Lung (tissue), 16 donors: ENCODE data around the gene DCUN1D5. TPM values are rescaled to one million over a fixed set of nuclear protein-coding genes. Genes with fewer than 3 reads are reported as not detected.

Source experiments
- ATAC-seq: fragments of 200-7000 bp; cut with Tn5 transposase; one replicate; pipeline ENCODE4 v1.9.1; 2020; ENCODE audit warnings: moderate number of reproducible peaks; ENCODE audit not compliant: insufficient read depth, low FRiP score
- DNase-seq, 3 donors: peaks; one replicate each; pipeline ENCODE4 v3.0.0-alpha.2; 2013 to 2017
- H3K27ac ChIP-seq, 2 donors: one replicate each; pipeline ENCODE4 v1.5.1; 2013; ENCODE audit warnings: mild to moderate bottlenecking in 2 of 2, moderate library complexity in 2 of 2, control low read depth in 1 of 2, inconsistent platforms in 1 of 2, low read depth in 1 of 2, low read length in 1 of 2
- H3K27me3 ChIP-seq, 3 donors: one replicate each; pipeline ENCODE4 v1.5.1; 2013; ENCODE audit warnings: low read length in 2 of 3; ENCODE audit not compliant: control insufficient read depth in 3 of 3, insufficient read depth in 3 of 3
- H3K36me3 ChIP-seq, 4 donors: one replicate each; pipeline ENCODE4 v1.5.1; 2013; ENCODE audit warnings: low read length in 4 of 4, mild to moderate bottlenecking in 1 of 4, moderate library complexity in 1 of 4; ENCODE audit not compliant: control insufficient read depth in 4 of 4, insufficient read depth in 4 of 4
- H3K4me1 ChIP-seq, 5 donors: one replicate each; pipeline ENCODE4 v1.5.1; 2013; ENCODE audit warnings: low read length in 5 of 5, mild to moderate bottlenecking in 2 of 5, moderate library complexity in 1 of 5; ENCODE audit not compliant: control insufficient read depth in 5 of 5, insufficient read depth in 5 of 5
- H3K4me3 ChIP-seq: one replicate; pipeline ENCODE4 v1.5.1; 2013; ENCODE audit warnings: mild to moderate bottlenecking, control low read depth, moderate library complexity
- H3K9ac ChIP-seq, 2 donors: one replicate each; pipeline ENCODE4 v1.5.1; 2013; ENCODE audit warnings: low read length in 2 of 2, control low read depth in 1 of 2; ENCODE audit not compliant: insufficient read depth in 1 of 2
- H3K9me3 ChIP-seq, 4 donors: one replicate each; pipeline ENCODE4 v1.5.1; 2013; ENCODE audit warnings: low read length in 3 of 4, mild to moderate bottlenecking in 1 of 4, moderate library complexity in 1 of 4; ENCODE audit not compliant: control insufficient read depth in 4 of 4, insufficient read depth in 3 of 4
- WGBS, 2 donors: extraction: QIAGEN DNeasy Blood & Tissue Kit; methylation state at CpG; one replicate each; pipeline ENCODE4 v1.1.7; 2013; 5-methylcytosine and 5-hydroxymethylcytosine counted together
- long read RNA-seq, 5 donors: transcript quantifications; one replicate each; lab custom pipeline, GENCODE V29; 2026
- polyA plus RNA-seq, 2 donors: library from polyadenylated mRNA; stranded (reverse); fragments of 200-250 nt; gene quantifications; one replicate each; pipeline ENCODE4 v1.2.1, GENCODE V29; 2013
- total RNA-seq, 2 donors: library from RNA; depleted of rRNA in 1 of 2; stranded (reverse); fragments of >200 nt in 1 of 2; gene quantifications; one replicate each; pipeline ENCODE4 v1.2.1, GENCODE V29; 2014 to 2021
- TF ChIP-seq, protein P1 (sequence below): IDR thresholded peaks from 2 replicates; pipeline ENCODE4 v1.5.1; 2012; ENCODE audit warnings: mild to moderate bottlenecking; ENCODE audit errors: control extremely low read depth, extremely low read depth
- donor health status: control.
- donor health status: control.
- donor health status: Bipolar disorder and iron deficiency.
- donor health status: healthy.
- donor health status: DM: yes; HTN: yes; CAD: no.

The DCUN1D5 gene
- 10 to 100 TPM; 24.6 to 24.8 TPM for total RNA-seq
- polyA plus RNA-seq: 10 to 100 TPM; 12.4 to 28.8 TPM
- long read RNA-seq, donor 1, transcript DCUN1D5-201 (8 exons, 1,337 nt): major isoform, 10 of 10 reads
- long read RNA-seq, donor 1, partial matches to known transcripts: 0 of 10 reads
- long read RNA-seq, donor 1, other reads (novel, unspliced or antisense): 0 of 10 reads
- long read RNA-seq, donor 2, transcript DCUN1D5-201 (8 exons, 1,337 nt): major isoform, 8 of 8 reads
- long read RNA-seq, donor 2, partial matches to known transcripts: 0 of 8 reads
- long read RNA-seq, donor 2, other reads (novel, unspliced or antisense): 0 of 8 reads
- long read RNA-seq, donor 3, partial matches to known transcripts: 0 of 3 reads
- long read RNA-seq, donor 3, other reads (novel, unspliced or antisense): 0 of 3 reads
- long read RNA-seq, donor 4, transcript DCUN1D5-201 (8 exons, 1,337 nt): major isoform, 5 of 6 reads
- long read RNA-seq, donor 4, partial matches to known transcripts: 0 of 6 reads
- long read RNA-seq, donor 4, other reads (novel, unspliced or antisense): 0 of 6 reads
- long read RNA-seq, donor 5, transcript DCUN1D5-201 (8 exons, 1,337 nt): major isoform, 11 of 16 reads
- long read RNA-seq, donor 5, partial matches to known transcripts: 5 of 16 reads
- long read RNA-seq, donor 5, other reads (novel, unspliced or antisense): 0 of 16 reads

- peak; percentile 97 for DNase-seq
- no peaks in the 10 kb centered on the region for H3K9me3 ChIP-seq
- H3K4me3 ChIP-seq: peak within 1 kb of the TSS; percentile 99
- peaks cover 0 to 14% (median 10%) of the 10 kb centered on the region in 3 donors for H3K27me3 ChIP-seq
- peak; percentile 98 for ATAC-seq
- peak within 1 kb of the TSS; percentile 80 to 94 for H3K9ac ChIP-seq
- 0% methylated on average over 54 of the region's 54 CpGs for WGBS, 2 donors
- H3K36me3 ChIP-seq: peaks cover 0 to 1% (median 0%) of the 10 kb centered on the region in 4 donors
- H3K27ac ChIP-seq: peak within 1 kb of the TSS; percentile 86 to 89
- TF ChIP-seq, protein P1, sequence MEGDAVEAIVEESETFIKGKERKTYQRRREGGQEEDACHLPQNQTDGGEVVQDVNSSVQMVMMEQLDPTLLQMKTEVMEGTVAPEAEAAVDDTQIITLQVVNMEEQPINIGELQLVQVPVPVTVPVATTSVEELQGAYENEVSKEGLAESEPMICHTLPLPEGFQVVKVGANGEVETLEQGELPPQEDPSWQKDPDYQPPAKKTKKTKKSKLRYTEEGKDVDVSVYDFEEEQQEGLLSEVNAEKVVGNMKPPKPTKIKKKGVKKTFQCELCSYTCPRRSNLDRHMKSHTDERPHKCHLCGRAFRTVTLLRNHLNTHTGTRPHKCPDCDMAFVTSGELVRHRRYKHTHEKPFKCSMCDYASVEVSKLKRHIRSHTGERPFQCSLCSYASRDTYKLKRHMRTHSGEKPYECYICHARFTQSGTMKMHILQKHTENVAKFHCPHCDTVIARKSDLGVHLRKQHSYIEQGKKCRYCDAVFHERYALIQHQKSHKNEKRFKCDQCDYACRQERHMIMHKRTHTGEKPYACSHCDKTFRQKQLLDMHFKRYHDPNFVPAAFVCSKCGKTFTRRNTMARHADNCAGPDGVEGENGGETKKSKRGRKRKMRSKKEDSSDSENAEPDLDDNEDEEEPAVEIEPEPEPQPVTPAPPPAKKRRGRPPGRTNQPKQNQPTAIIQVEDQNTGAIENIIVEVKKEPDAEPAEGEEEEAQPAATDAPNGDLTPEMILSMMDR: no peak
- peaks cover 0 to 14% (median 8%) of the 10 kb centered on the region in 5 donors for H3K4me1 ChIP-seq
These were observed at the start of gene DCUN1D5 for GRCh38 chr11:103091801-103092524. DCUN1D5 (minus strand) TSS chr11:103092160; CDS start chr11:103091872, 288 bp downstream.

GRCh38 chr11:103125462-103125861 lies 33.5 kb upstream of the DCUN1D5 start:
- TF ChIP-seq, protein P1: no peak
- no peak for DNase-seq
- ATAC-seq: no peak

DNA sequence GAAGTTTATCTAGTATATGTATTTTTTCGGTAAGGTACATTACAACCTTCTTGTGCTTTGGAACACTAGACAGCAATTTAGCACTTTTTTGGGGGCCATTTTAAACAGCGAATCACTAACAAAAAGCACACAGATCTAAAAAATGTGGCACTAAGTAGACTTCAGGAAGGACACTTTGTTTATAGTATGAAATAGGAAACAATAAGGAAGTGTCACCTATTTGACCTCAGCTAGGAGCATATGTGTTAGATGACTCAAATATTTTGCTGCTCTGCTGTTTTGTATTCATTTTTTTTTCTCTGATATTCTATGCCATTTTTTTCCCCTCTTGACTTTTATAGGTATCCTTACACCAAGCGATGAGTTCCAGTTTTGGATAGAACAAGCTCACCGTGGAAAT lies 22.9 kb upstream of the DCUN1D5 start:
- H3K27ac ChIP-seq: no peak overlapping the region
- no peaks in the 10 kb centered on the region for H3K27me3 ChIP-seq
- TF ChIP-seq, protein P1: no peak
- no peak overlapping the region for H3K9ac ChIP-seq
- ATAC-seq: no peak
- H3K36me3 ChIP-seq: peaks cover 0 to 12% (median 2%) of the 10 kb centered on the region in 4 donors
- 88 to 94% methylated on average over 4 of the region's 4 CpGs for WGBS, 2 donors
- no peak overlapping the region for H3K4me3 ChIP-seq
- no peak for DNase-seq
- H3K4me1 ChIP-seq: peaks cover 0 to 22% (median 2%) of the 10 kb centered on the region in 5 donors
- no peaks in the 10 kb centered on the region for H3K9me3 ChIP-seq

More at GRCh38 chr11:103125462-103125861, 33.5 kb upstream of the DCUN1D5 start:
- no peaks in the 10 kb centered on the region for H3K9me3 ChIP-seq
- H3K36me3 ChIP-seq: peaks cover 2 to 37% (median 6%) of the 10 kb centered on the region in 4 donors
- H3K4me3 ChIP-seq: no peak overlapping the region
- H3K9ac ChIP-seq: no peak overlapping the region
- no peaks in the 10 kb centered on the region for H3K27me3 ChIP-seq
- no peaks in the 10 kb centered on the region for H3K4me1 ChIP-seq
- no peak overlapping the region for H3K27ac ChIP-seq
